GM23338 (cell line): ENCODE data around the gene TINCR. TPM values are rescaled to one million over a fixed set of nuclear protein-coding genes. Genes with fewer than 3 reads are reported as not detected.

Experiments used
- ATAC-seq: fragments of 200-7000 bp; cut with Tn5 transposase; 3 replicates; pipeline ENCODE4 v1.9.1; 2020
- DNase-seq: peaks from one replicate; pipeline ENCODE4 v3.0.0-alpha.2; 2015; ENCODE audit warnings: low spot score
- H2AFZ ChIP-seq: fragments of 200-600 bp; sonication (generic); 2 replicates; pipeline ENCODE4 v1.8.0; 2016; ENCODE audit warnings: antibody characterized with exemption, mild to moderate bottlenecking, moderate library complexity
- H3F3A ChIP-seq: fragments of 200-600 bp; sonication (generic); replicated peaks from 2 replicates; pipeline ENCODE4 v1.8.0; 2017; ENCODE audit warnings: antibody characterized with exemption, mixed run types, low read depth
- H3K27ac ChIP-seq: fragments of 200-600 bp; sonication (generic); 2 replicates; pipeline ENCODE4 v1.6.1; 2016; ENCODE audit warnings: low read depth
- H3K27me3 ChIP-seq: fragments of 200-600 bp; sonication (generic); 2 replicates; pipeline ENCODE4 v1.8.0; 2016; ENCODE audit warnings: mild to moderate bottlenecking, mixed run types, moderate library complexity; ENCODE audit not compliant: insufficient read depth
- H3K36me3 ChIP-seq: fragments of 200-600 bp; sonication (generic); 2 replicates; pipeline ENCODE4 v1.8.0; 2016; ENCODE audit warnings: mild to moderate bottlenecking; ENCODE audit not compliant: insufficient read depth
- H3K4me1 ChIP-seq: fragments of 200-600 bp; sonication (generic); 2 replicates; pipeline ENCODE4 v1.8.0; 2016; ENCODE audit warnings: mild to moderate bottlenecking, moderate library complexity; ENCODE audit not compliant: insufficient read depth
- H3K4me2 ChIP-seq: fragments of 200-600 bp; sonication (generic); 2 replicates; pipeline ENCODE4 v1.7.1; 2017; ENCODE audit warnings: mixed run types
- H3K4me3 ChIP-seq: fragments of 200-600 bp; sonication (generic); 2 replicates; pipeline ENCODE4 v1.6.1; 2016; ENCODE audit warnings: mixed run types
- H3K79me2 ChIP-seq: fragments of 200-600 bp; sonication (generic); replicated peaks from 2 replicates; pipeline ENCODE4 v1.8.0; 2017; ENCODE audit warnings: mild to moderate bottlenecking; ENCODE audit not compliant: insufficient read depth
- H3K9me2 ChIP-seq: fragments of 200-600 bp; sonication (generic); 2 replicates; pipeline ENCODE4 v1.8.0; 2017; ENCODE audit not compliant: insufficient read depth
- H4K20me1 ChIP-seq: fragments of 200-600 bp; sonication (generic); replicated peaks from 2 replicates; pipeline ENCODE4 v1.8.0; 2017; ENCODE audit warnings: mild to moderate bottlenecking; ENCODE audit not compliant: insufficient read depth
- H3K27ac Mint-ChIP-seq: 2 replicates; pipeline ENCODE4 v1.8.0; 2020; ENCODE audit warnings: inconsistent platforms, mild to moderate bottlenecking, moderate library complexity, mixed read lengths
- H3K27me3 Mint-ChIP-seq: 3 replicates; pipeline ENCODE4 v1.8.0; 2022; ENCODE audit warnings: low read depth, mild to moderate bottlenecking, moderate library complexity, mixed read lengths, inconsistent platforms; ENCODE audit not compliant: insufficient read depth, poor library complexity
- H3K36me3 Mint-ChIP-seq: 3 replicates; pipeline ENCODE4 v1.8.0; 2021; ENCODE audit warnings: low read depth, mild to moderate bottlenecking, inconsistent platforms, moderate library complexity, mixed read lengths
- H3K4me1 Mint-ChIP-seq: 3 replicates; pipeline ENCODE4 v1.8.0; 2020; ENCODE audit warnings: mild to moderate bottlenecking, inconsistent platforms, mixed read lengths
- H3K4me3 Mint-ChIP-seq: 3 replicates; pipeline ENCODE4 v1.8.0; 2021; ENCODE audit warnings: moderate library complexity, mild to moderate bottlenecking, inconsistent platforms, mixed read lengths
- H3K9me3 Mint-ChIP-seq: 3 replicates; pipeline ENCODE4 v1.8.0; 2020; ENCODE audit warnings: moderate library complexity, mild to moderate bottlenecking, inconsistent platforms, mixed read lengths
- EZH2phosphoT487 ChIP-seq: fragments of 200-600 bp; sonication (generic); IDR thresholded peaks from one replicate; pipeline ENCODE4 v1.8.1; 2018; ENCODE audit warnings: antibody characterized with exemption; ENCODE audit not compliant: unreplicated experiment
- NANOG ChIP-seq: IDR thresholded peaks from 2 replicates; pipeline ENCODE4 v1.6.1; 2016; ENCODE audit warnings: antibody characterized with exemption, borderline replicate concordance
- POLR2AphosphoS5 ChIP-seq: IDR thresholded peaks from 2 replicates; pipeline ENCODE4 v1.6.1; 2016; ENCODE audit warnings: antibody characterized with exemption, low read depth
- STAT1 ChIP-seq: IDR thresholded peaks from one replicate; pipeline ENCODE4 v1.6.1; 2016; ENCODE audit warnings: antibody characterized with exemption; ENCODE audit not compliant: unreplicated experiment
- ZNF114 ChIP-seq: fragments of 250-450 bp; sonication (Bioruptor Pico); IDR thresholded peaks from 2 replicates; pipeline ENCODE4 v1.5.0; 2020; ENCODE audit warnings: mild to moderate bottlenecking, moderate library complexity
- ZNF331 ChIP-seq: fragments of 250-450 bp; sonication (Bioruptor Pico); IDR thresholded peaks from 2 replicates; pipeline ENCODE4 v1.5.0; 2020; ENCODE audit warnings: low read depth, mild to moderate bottlenecking, moderate library complexity
- polyA plus RNA-seq: library from polyadenylated mRNA; unstranded; fragments of >200 nt; fragmentation: Nextera tagmentation; extraction: Ambion mirVana; gene quantifications from 2 replicates; pipeline ENCODE4 v1.2.1, GENCODE V29; 2016
- total RNA-seq: library from RNA; depleted of rRNA; stranded (reverse); fragments of >200 nt; shearing (Covaris generic); gene quantifications from 2 replicates; pipeline ENCODE4 v1.2.3, GENCODE V29; 2014
- TF ChIP-seq, protein P1 (sequence below): IDR thresholded peaks from one replicate; pipeline ENCODE4 v1.6.1; 2018; ENCODE audit warnings: antibody characterized with exemption; ENCODE audit not compliant: unreplicated experiment
- TF ChIP-seq, protein P2 (sequence below), 2 experiments: fragments of 200-600 bp in 1 of 2; sonication (generic) in 1 of 2; conservative IDR thresholded peaks; 2 replicates each; pipeline versions ENCODE4 v1.5.1 to v1.6.1; 2016 to 2017; ENCODE audit warnings: antibody characterized with exemption in 2 of 2, low read depth in 2 of 2, mild to moderate bottlenecking in 2 of 2, moderate library complexity in 1 of 2
- TF ChIP-seq, protein P3 (sequence below): IDR thresholded peaks from 2 replicates; pipeline ENCODE4 v1.6.1; 2016; ENCODE audit warnings: antibody characterized with exemption

Gene TINCR
- total and polyA plus RNA-seq, 2 experiments from 2014 or later = 0.42 to 0.97 TPM

DNA sequence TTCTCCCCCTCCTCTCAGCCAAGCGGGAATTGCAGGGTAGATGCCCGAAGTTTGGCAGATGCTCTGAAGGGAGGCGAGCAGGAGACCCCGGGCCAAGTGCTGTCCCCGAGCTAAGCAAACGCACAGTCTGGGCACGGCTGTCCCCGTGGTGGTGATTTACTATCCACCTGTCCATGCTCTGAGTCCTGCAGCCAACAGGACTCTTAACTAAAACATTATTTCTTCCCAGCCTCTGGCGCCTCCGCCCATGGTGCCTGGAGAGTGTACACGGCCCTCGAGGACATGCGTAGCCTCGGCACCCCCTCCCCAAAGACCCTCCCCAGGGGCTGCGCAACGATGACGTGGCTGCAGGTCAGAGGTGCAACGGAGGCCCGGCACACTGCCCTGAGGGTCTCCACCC lies 7.6 kb downstream of the TINCR start (continued):
- TF ChIP-seq, protein P1, sequence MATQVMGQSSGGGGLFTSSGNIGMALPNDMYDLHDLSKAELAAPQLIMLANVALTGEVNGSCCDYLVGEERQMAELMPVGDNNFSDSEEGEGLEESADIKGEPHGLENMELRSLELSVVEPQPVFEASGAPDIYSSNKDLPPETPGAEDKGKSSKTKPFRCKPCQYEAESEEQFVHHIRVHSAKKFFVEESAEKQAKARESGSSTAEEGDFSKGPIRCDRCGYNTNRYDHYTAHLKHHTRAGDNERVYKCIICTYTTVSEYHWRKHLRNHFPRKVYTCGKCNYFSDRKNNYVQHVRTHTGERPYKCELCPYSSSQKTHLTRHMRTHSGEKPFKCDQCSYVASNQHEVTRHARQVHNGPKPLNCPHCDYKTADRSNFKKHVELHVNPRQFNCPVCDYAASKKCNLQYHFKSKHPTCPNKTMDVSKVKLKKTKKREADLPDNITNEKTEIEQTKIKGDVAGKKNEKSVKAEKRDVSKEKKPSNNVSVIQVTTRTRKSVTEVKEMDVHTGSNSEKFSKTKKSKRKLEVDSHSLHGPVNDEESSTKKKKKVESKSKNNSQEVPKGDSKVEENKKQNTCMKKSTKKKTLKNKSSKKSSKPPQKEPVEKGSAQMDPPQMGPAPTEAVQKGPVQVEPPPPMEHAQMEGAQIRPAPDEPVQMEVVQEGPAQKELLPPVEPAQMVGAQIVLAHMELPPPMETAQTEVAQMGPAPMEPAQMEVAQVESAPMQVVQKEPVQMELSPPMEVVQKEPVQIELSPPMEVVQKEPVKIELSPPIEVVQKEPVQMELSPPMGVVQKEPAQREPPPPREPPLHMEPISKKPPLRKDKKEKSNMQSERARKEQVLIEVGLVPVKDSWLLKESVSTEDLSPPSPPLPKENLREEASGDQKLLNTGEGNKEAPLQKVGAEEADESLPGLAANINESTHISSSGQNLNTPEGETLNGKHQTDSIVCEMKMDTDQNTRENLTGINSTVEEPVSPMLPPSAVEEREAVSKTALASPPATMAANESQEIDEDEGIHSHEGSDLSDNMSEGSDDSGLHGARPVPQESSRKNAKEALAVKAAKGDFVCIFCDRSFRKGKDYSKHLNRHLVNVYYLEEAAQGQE = no peak
- TF ChIP-seq NANOG (no peak), STAT1 (no peak)
- TF ChIP-seq, protein P2, sequence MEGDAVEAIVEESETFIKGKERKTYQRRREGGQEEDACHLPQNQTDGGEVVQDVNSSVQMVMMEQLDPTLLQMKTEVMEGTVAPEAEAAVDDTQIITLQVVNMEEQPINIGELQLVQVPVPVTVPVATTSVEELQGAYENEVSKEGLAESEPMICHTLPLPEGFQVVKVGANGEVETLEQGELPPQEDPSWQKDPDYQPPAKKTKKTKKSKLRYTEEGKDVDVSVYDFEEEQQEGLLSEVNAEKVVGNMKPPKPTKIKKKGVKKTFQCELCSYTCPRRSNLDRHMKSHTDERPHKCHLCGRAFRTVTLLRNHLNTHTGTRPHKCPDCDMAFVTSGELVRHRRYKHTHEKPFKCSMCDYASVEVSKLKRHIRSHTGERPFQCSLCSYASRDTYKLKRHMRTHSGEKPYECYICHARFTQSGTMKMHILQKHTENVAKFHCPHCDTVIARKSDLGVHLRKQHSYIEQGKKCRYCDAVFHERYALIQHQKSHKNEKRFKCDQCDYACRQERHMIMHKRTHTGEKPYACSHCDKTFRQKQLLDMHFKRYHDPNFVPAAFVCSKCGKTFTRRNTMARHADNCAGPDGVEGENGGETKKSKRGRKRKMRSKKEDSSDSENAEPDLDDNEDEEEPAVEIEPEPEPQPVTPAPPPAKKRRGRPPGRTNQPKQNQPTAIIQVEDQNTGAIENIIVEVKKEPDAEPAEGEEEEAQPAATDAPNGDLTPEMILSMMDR (conservative IDR thresholded peaks at IDR 0.05; ENCODE audit: low read depth in 2 of 2) = no peak
- TF ChIP-seq, protein P3, sequence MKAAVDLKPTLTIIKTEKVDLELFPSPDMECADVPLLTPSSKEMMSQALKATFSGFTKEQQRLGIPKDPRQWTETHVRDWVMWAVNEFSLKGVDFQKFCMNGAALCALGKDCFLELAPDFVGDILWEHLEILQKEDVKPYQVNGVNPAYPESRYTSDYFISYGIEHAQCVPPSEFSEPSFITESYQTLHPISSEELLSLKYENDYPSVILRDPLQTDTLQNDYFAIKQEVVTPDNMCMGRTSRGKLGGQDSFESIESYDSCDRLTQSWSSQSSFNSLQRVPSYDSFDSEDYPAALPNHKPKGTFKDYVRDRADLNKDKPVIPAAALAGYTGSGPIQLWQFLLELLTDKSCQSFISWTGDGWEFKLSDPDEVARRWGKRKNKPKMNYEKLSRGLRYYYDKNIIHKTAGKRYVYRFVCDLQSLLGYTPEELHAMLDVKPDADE = no peak

DNA sequence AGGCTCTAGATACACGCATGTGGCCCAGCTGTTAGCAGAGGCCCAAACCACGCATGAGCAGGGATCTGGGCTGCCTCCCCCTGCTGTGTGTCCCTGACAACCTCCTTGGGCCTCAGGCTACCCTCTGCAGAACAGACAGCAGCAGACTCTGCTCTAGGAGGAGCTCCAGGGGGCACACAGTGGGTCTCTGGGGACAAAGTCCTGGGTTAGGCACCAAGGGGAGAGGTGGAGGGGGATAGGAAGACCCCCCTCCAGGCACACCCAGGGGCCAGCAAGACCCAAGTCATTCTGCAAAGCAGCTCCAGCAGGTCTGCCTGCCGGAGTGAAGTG lies 8.0 kb downstream of the TINCR start:
- no peaks in the 10 kb centered on the region for H3F3A ChIP-seq
- H4K20me1 ChIP-seq = no peaks in the 10 kb centered on the region
- no peaks in the 10 kb centered on the region; the same call in 1 of the 2 replicates for H3K4me1 ChIP-seq
- no peaks in the 10 kb centered on the region for H3K36me3 ChIP-seq
- Mint-ChIP-seq H3K27me3 (peaks cover 21% of the 10 kb centered on the region), H3K27ac (no peak overlapping the region), H3K4me3 (no peak overlapping the region), H3K9me3 (peaks cover 10% of the 10 kb centered on the region), H3K4me1 (peaks cover 24% of the 10 kb centered on the region), H3K36me3 (no peaks in the 10 kb centered on the region)
- no peak overlapping the region for H3K4me3 ChIP-seq
- H3K27me3 ChIP-seq = no peaks in the 10 kb centered on the region
- DNase-seq = no peak
- H3K27ac ChIP-seq = no peak overlapping the region
- no peaks in the 10 kb centered on the region for H3K79me2 ChIP-seq
- no peak overlapping the region for H2AFZ ChIP-seq
- H3K9me2 ChIP-seq = no peaks in the 10 kb centered on the region
- TF ChIP-seq EZH2phosphoT487 = no peak
- TF ChIP-seq ZNF331 = no peak
- TF ChIP-seq POLR2AphosphoS5 = no peak
- TF ChIP-seq, protein P1 = no peak
- no peak for TF ChIP-seq NANOG
- no peak for TF ChIP-seq ZNF114 (CRISPR knock-in tag)
- no peak; the same call in 1 of the 3 replicates for ATAC-seq
- H3K4me2 ChIP-seq = no peak overlapping the region
